Measurements from ENCODE around the gene LRP8. TPM values are rescaled to one million over a fixed set of nuclear protein-coding genes. Genes with fewer than 3 reads are reported as not detected.

The LRP8 gene
- total and polyA plus RNA-seq, 2 donors (not counting 1 experiment from before 2014, with no cell fraction given), result 7.8 to 9.4 TPM

DNA sequence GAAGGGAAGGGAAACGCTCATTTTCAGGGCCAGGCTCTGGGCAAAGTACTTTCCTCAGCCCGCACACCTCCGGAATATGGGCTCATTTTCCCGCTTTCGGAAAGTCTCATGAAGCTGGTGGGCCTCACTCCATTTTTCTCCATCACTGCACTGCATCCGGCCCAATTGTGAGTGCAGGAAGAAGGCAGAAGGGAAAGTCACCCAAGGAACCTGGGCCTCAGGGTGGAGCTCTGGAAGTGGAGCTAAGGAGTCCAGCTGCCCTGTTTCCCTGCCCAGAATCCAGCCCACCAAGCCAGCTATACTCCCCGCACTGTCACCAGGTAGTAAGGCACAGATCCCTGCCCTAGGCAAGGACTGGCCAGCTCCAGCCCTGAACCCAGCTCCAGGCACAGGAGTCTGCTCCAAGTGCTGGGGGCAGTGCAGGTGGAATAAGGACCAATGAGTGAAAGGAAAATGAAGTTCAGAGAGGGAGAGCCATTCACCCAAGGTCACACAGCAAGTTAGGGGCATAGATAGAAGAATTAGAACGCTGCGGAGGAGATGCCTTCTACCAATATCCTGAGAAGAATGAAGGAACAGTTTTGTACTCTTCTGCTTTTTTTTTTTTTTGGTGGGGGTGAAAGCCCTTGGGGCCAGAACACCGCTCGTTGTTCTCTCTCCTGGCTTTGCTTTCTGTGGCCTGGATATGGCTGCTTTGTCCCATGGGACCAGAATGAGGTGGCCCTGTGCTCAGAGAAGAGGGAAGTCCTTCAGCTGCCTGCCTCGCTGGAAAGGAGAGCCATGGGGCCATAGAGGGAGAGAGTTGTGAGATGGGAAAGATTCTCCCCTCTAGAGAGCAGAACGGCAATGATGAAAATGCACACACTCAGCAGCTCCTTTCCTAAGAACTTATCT lies 10.0 kb downstream of the LRP8 start:
- no peaks in the 10 kb centered on the region for H3K9me3 ChIP-seq (ENCODE audit: control extremely low read depth in 1 of 3, control insufficient read depth in 2 of 3, insufficient read depth in 1 of 3, low read length in 2 of 3)
- no peak overlapping the region for H3K4me3 ChIP-seq (ENCODE audit: control extremely low read depth in 1 of 5, extremely low read depth in 1 of 5, insufficient read depth in 1 of 5, low read depth in 2 of 5, low read length in 4 of 5)
- H3K27me3 Mint-ChIP-seq, result no peaks in the 10 kb centered on the region
- no peak overlapping the region for H3K27ac ChIP-seq (ENCODE audit: low read length in 2 of 2)
- intact Hi-C loops (cut with micrococcal nuclease), result no loop called here
- H3K4me2 ChIP-seq (replicated peaks; ENCODE audit: low read depth, low read length, poor library complexity, severe bottlenecking), result no peak overlapping the region
- no peaks in the 10 kb centered on the region for H3K36me3 ChIP-seq (replicated peaks in 1 of 2; ENCODE audit: control extremely low read depth in 1 of 2, control insufficient read depth in 1 of 2, extremely low read depth in 1 of 2, insufficient read depth in 2 of 2, low read length in 1 of 2)
- H3K4me3 Mint-ChIP-seq, result no peak overlapping the region
- no peak overlapping the region for H3K27ac Mint-ChIP-seq
- peaks cover 19% of the 10 kb centered on the region for H3K79me2 ChIP-seq (ENCODE audit: control insufficient read depth, insufficient read depth, low read length)
- H2AFZ ChIP-seq (ENCODE audit: insufficient read depth, low read depth, low read length, poor library complexity, severe bottlenecking), result no peak overlapping the region
- ATAC-seq (ENCODE audit: low read depth) (peak; percentile 57), DNase-seq (peak; percentile 29)
- H3K9ac ChIP-seq (ENCODE audit: low read length), result no peak overlapping the region
- no peaks in the 10 kb centered on the region for H4K20me1 ChIP-seq (ENCODE audit: control insufficient read depth, insufficient read depth, low read length, poor library complexity, severe bottlenecking)
- TF ChIP-seq EZH2 (IDR thresholded peaks at IDR 0.05; ENCODE audit: borderline replicate concordance, insufficient read depth, low read depth, low read length, poor library complexity, severe bottlenecking) (no peak), CTCF (IDR thresholded peaks at IDR 0.05) (no peak)
- H3K4me1 Mint-ChIP-seq, result peaks cover 35% of the 10 kb centered on the region
- WGBS (ENCODE audit: insufficient coverage), result 49% methylated on average over 4 of the region's 13 CpGs
- CTCF ChIA-PET, result interaction anchor here (2.0 kb wide), 1 partner anchor 39 kb away, joined by 11 read pairs; no protein-coding TSS in a partner anchor
- H3K9me3 Mint-ChIP-seq (ENCODE audit: insufficient read depth), result no peaks in the 10 kb centered on the region
- H3K4me1 ChIP-seq (ENCODE audit: control insufficient read depth in 2 of 2, insufficient read depth in 2 of 2, low read length in 2 of 2), result peaks cover 4 to 44% of the 10 kb centered on the region in 2 donors
- H3K27me3 ChIP-seq (replicated peaks in 1 of 4; ENCODE audit: control extremely low read depth in 1 of 4, control insufficient read depth in 3 of 4, insufficient read depth in 4 of 4, low read length in 3 of 4), result no peaks in the 10 kb centered on the region
- POLR2A ChIA-PET, result interaction anchor here (0.5 kb wide), 1 partner anchor 534 kb away, joined by 9 read pairs; no protein-coding TSS in a partner anchor

All from B cell (primary cell).